GM21423 (cell line): ENCODE data around the gene NAXE.
A peak's percentile ranks its signal among the peaks of the same experiment; 100 is the strongest.
"Not testable (repeated sequence)": the region's sequence is repeated elsewhere in the genome, so short reads cannot be mapped to it uniquely, and the experiment has no call there.

ENCODE experiments used
- ATAC-seq: cut with Tn5 transposase; IDR thresholded peaks from one replicate; pipeline ENCODE4 v1.9.1; 2021; ENCODE audit warnings: mild to moderate bottlenecking, moderate library complexity; ENCODE audit not compliant: unreplicated experiment

Gene NAXE

GRCh38 chr1:156592910-156593660 is 1.5 kb downstream of the NAXE start:
- ATAC-seq = no peak

- ATAC-seq = no peak
These were observed 2.0 kb downstream of the NAXE start for GRCh38 chr1:156593661-156593989.

- no peak for ATAC-seq
These were observed 2.6 kb downstream of the NAXE start for GRCh38 chr1:156594190-156594589.

- ATAC-seq = no peak
These were observed 3.4 kb downstream of the NAXE start for GRCh38 chr1:156595016-156595415.

GRCh38 chr1:156596426-156596825 is 4.8 kb downstream of the NAXE start:
- ATAC-seq = no peak

GRCh38 chr1:156598125-156598524 is 6.5 kb downstream of the NAXE start:
- no peak for ATAC-seq

GRCh38 chr1:156598731-156599432 is 7.3 kb downstream of the NAXE start:
- ATAC-seq = no peak

GRCh38 chr1:156599811-156600210 is 8.2 kb downstream of the NAXE start:
- ATAC-seq = no peak

- no peak for ATAC-seq
These were observed 9.2 kb downstream of the NAXE start for GRCh38 chr1:156600733-156601121.

- ATAC-seq = peak; percentile 42
These were observed 9.7 kb downstream of the NAXE start, which contains the start of gene GPATCH4 for GRCh38 chr1:156601122-156601830. GPATCH4 (minus strand) TSS chr1:156601479.

GRCh38 chr1:156601892-156602291 is 10.3 kb downstream of the NAXE start:
- no peak for ATAC-seq

GRCh38 chr1:156602557-156602993 is 11.0 kb downstream of the NAXE start:
- no peak for ATAC-seq

- not testable (repeated sequence) for ATAC-seq
These were observed 15.8 kb downstream of the NAXE start for GRCh38 chr1:156607344-156607743.

- no peak for ATAC-seq
These were observed 16.6 kb downstream of the NAXE start for GRCh38 chr1:156608036-156608674.

GRCh38 chr1:156608981-156609380 is 17.4 kb downstream of the NAXE start:
- no peak for ATAC-seq

- not testable (repeated sequence) for ATAC-seq
These were observed 18.5 kb downstream of the NAXE start for GRCh38 chr1:156610072-156610471.

GRCh38 chr1:156612666-156613065 is 21.1 kb downstream of the NAXE start:
- no peak for ATAC-seq

- ATAC-seq = no peak
These were observed 24.4 kb downstream of the NAXE start for GRCh38 chr1:156615946-156616345.

GRCh38 chr1:156616463-156616862 is 24.9 kb downstream of the NAXE start:
- no peak for ATAC-seq

GRCh38 chr1:156618853-156619581 is 27.4 kb downstream of the NAXE start, which contains the start of gene HAPLN2:
HAPLN2 (plus strand) TSS chr1:156619415; CDS start chr1:156623491, 4,076 bp downstream.
- no peak for ATAC-seq

GRCh38 chr1:156619582-156619955 is 28.0 kb downstream of the NAXE start:
- ATAC-seq = no peak
